ENCODE data around the gene AIFM3.

The AIFM3 gene

DNA sequence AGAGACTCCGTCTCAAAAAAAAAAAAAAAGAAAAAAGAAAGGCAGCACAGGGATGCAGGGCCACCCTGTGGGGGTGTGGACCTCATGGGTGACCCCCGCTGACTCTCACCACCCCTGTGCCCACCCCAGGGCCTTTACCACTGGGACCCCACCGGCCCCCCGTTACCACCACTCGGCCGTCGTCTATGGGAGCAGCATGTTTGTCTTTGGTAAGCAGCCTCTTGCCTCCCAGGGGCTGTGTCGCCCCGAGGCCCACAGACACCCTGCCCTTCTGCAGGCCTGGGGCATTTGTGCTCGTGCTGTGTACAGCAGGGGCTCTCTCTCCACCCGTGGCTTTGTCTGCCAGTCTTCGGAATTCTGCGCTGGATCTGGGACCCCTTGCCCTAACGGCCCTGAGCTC, 20.3 kb downstream of the AIFM3 start:
- H3K27ac Mint-ChIP-seq, result no peak overlapping the region

DNA sequence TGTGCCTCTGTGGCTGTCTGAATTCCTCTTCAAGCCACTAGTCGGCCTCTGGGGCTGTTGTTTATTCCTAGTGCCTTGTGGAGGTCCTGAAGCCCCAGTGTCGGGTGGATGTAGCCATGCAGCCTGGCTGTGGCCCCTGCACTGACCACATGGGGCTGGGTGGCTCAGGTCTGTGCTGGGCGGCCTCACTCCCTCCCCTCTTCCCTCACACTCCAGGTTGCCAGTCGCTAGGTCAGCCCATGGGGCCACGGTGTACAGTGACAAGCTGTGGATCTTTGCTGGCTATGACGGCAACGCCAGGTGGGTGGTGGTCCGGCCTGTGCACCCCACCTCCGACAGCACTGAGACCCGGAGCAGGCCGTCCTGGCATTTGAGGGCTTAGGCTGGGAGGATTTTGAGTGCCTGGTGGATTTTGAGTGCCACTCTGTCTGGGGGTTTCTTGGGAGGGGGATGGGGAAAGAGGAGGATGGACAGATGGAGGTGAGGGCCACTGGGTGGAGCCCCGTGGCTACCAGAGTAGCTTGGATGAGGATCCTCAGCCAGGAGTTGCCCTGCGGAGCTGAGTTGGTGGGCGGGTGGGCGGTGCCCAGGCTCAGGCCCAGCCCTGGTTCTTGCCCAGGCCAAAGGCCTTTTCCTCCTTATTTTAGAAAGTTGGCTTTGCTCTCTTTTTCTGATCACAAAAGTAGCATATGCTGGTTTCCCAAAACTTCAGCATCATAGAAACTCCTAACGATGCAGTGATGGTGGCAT, 21.7 kb downstream of the AIFM3 start:
- DNase-seq, result no peak
- Mint-ChIP-seq H3K4me3 (no peak overlapping the region), H3K27ac (no peak overlapping the region), H3K4me1 (peaks cover 19% of the 10 kb centered on the region), H3K9me3 (no peaks in the 10 kb centered on the region), H3K27me3 (no peaks in the 10 kb centered on the region)
- ATAC-seq, result no peak

More for the DNA sequence above, 20.3 kb downstream of the AIFM3 start:
- H3K4me3 Mint-ChIP-seq, result no peak overlapping the region
- peaks cover 33% of the 10 kb centered on the region for H3K4me1 Mint-ChIP-seq
- H3K9me3 Mint-ChIP-seq, result no peaks in the 10 kb centered on the region
- ATAC-seq, result no peak
- no peak for DNase-seq
- H3K27me3 Mint-ChIP-seq, result no peaks in the 10 kb centered on the region

DNA sequence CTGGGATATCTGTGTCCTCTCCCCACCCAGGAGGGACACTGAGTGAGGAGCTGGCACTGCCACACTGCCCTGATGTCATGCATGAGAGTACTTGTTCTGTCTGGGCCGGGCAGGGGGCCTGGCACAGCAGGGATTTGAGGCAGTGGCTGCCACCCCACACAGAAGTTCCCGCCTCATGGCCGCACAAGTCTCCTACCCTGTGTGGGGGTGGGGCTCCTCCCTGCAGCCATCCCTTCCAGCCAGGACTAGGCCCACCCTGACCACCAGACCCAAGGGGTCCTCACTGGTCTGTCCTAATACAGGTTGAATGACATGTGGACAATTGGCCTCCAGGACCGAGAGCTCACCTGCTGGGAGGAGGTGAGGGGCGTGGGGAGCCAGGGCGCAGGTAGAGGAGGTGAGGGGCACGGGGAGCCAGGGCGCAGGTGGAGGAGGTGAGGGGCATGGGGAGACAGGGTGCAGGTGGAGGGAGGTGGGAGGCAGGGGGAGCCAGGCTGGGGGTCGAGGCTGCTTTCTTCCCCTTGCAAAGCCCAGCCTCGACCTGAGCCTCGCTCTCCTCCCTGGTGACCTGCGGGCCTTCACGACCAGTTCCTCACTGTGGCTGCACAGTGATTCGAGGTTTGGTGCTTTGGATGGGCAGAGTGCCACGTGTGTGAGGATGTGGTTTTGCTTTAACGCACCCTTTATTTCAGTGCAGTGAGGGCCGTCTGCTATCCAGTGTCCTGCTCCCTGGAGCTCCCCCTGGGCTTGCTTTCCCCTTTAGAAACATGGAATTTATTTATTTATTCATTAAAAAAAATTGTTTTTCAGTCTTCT, 22.5 kb downstream of the AIFM3 start:
- no peak overlapping the region for H3K4me3 Mint-ChIP-seq
- peaks cover 14% of the 10 kb centered on the region for H3K4me1 Mint-ChIP-seq
- no peaks in the 10 kb centered on the region for H3K9me3 Mint-ChIP-seq
- H3K27ac Mint-ChIP-seq, result no peak overlapping the region
- no peak for DNase-seq
- no peaks in the 10 kb centered on the region for H3K27me3 Mint-ChIP-seq
- no peak for ATAC-seq

DNA sequence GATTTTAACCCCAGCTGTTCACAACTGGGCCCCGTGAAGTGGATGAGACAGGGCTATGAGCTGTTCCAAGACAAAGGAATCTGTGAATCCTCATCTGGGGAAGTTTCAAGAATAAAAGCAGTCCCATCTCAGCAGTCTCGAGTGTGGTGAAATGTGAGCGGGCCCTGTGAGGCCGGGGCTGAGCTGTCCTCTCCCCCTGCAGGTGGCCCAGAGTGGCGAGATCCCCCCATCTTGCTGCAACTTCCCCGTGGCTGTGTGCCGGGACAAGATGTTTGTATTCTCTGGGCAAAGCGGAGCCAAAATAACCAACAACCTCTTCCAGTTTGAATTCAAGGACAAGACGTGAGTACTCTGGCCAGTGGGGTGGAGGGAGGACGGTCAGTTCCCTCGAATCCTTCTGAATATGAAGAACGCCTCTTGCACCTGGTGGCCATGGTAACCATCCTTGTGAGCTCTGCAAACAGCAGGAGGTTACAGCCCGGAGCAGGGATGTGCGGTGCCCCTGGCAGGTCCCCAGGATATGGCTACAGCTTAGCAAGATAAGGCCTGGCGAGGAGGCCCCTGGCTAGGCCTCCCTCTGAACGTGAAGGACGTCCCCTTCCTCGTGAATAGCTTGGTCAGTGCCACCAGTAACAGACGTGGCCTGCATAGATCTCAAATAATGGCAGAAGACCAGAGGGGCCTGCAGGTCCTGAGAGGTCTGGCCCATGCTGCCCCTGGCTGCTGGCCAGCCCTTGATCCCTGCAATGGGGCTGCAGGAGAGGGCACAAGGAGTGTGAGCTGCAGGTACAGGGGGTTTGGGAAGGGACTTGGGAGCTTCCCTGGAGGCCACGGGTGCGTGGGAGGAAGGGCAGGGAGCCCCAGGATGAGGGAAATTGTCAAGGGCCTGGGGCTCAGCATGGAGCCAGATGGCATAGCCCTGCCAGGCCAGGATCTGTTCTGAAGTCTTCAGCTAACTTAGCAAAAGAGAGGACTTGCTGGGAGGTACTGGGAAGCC, 23.4 kb downstream of the AIFM3 start:
- ATAC-seq (no peak), DNase-seq (no peak)
- peaks cover 14% of the 10 kb centered on the region for H3K4me1 Mint-ChIP-seq
- no peaks in the 10 kb centered on the region for H3K9me3 Mint-ChIP-seq
- H3K27me3 Mint-ChIP-seq, result no peaks in the 10 kb centered on the region
- H3K4me3 Mint-ChIP-seq, result no peak overlapping the region
- H3K27ac Mint-ChIP-seq, result peak overlapping the region in 1 of 2 donors; percentile 57

DNA sequence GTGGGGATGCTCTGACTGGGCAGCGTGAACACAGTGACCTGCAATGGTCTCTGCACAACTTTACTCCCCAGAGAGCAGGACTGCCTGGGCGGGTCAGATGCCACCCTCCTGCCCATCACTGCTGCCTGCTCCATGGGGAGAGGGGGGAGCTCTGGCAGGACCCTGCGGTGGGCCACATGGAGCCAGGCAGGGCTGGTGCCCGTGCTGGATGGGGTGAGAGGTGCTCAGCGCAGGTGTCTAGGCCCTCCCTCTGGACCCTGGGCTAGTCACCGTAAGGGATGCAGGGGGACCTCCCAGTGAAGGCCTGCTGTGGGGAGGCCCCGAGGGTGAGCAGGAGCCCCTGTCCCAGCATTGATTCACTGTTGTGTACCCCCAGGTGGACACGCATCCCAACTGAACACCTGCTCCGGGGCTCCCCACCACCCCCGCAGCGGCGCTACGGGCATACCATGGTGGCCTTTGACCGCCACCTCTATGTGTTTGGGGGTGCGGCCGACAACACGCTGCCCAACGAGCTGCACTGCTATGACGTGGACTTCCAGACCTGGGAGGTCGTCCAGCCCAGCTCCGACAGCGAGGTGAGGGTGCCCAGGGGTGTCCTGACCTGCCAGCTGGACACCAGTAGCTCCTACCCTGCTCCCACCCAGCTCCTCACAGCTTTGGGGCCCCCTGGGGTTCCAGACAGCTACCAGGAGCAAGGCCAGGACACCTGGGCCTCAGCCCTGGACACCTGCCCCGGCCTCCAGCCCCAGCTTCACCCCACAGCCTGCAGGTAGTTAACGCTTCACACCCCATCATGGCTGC, 24.4 kb downstream of the AIFM3 start:
- peak overlapping the region in 1 of 2 donors; percentile 56 for H3K27ac Mint-ChIP-seq
- H3K27me3 Mint-ChIP-seq, result no peaks in the 10 kb centered on the region
- DNase-seq (no peak), ATAC-seq (peak; percentile 13)
- no peak overlapping the region for H3K4me3 Mint-ChIP-seq
- H3K9me3 Mint-ChIP-seq, result no peaks in the 10 kb centered on the region
- H3K4me1 Mint-ChIP-seq, result peaks cover 14% of the 10 kb centered on the region

DNA sequence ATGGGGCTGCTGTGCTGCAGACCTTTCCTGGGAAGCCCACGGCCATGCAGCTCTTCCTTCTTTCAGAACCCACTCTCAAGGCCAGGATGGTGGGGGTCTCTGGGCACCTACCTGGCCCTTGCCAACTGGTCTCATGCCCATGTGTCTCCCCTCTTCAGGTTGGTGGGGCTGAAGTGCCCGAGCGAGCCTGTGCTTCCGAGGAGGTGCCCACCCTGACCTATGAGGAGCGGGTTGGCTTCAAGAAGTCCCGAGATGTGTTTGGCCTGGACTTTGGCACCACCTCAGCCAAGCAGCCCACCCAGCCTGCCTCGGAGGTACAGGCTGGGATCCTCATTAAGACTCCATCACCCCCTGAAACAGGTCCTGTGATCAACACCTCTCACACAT, 25.0 kb downstream of the AIFM3 start:
- peaks cover 14% of the 10 kb centered on the region for H3K4me1 Mint-ChIP-seq

DNA sequence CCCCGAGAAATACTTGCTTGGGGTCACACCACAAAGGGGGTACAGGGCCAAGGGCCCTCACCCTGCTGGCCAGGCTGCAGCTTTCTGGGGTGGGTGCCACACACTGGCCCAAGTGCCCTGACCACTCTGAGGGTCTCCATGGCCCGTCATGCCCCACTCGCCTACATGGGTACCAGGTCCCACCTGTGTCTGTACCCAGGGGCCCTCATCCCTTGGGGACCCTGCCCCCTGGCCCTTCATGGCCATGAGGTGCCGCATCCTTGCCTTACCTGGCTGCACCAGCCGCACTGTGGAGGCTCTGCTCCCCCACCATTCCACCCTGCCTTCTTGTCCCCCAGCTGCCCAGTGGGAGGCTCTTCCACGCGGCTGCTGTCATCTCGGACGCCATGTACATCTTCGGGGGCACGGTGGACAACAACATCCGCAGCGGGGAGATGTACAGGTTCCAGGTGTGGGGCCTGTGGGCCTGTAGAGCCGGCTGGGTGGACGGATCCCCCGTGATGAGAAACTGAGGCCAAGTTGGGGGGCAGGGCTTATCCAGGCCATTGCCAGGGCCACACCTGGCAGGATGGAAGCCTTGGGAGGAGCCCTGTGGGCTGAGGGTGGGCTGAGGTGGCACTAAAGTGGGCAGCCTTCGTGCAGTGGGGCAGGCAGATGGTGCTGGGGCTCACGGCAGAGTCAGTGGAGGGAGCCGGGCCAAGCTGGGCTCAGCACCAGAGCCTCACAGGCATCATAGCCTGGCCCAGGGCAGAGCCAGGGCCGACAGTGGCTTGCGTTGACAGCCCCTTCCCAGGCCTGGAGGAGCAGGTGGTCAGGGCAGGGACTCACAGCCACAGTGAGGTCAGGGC, 25.6 kb downstream of the AIFM3 start:
- Mint-ChIP-seq H3K4me3 (no peak overlapping the region), H3K27me3 (no peaks in the 10 kb centered on the region), H3K27ac (peak overlapping the region in 1 of 2 donors; percentile 55), H3K4me1 (peaks cover 12% of the 10 kb centered on the region), H3K9me3 (no peaks in the 10 kb centered on the region)
- no peak for DNase-seq
- no peak for ATAC-seq

More for the DNA sequence above, 25.0 kb downstream of the AIFM3 start:
- H3K9me3 Mint-ChIP-seq, result no peaks in the 10 kb centered on the region
- ATAC-seq (no peak), DNase-seq (no peak)
- no peaks in the 10 kb centered on the region for H3K27me3 Mint-ChIP-seq
- H3K27ac Mint-ChIP-seq, result peak overlapping the region in 1 of 2 donors; percentile 56
- H3K4me3 Mint-ChIP-seq, result no peak overlapping the region

DNA sequence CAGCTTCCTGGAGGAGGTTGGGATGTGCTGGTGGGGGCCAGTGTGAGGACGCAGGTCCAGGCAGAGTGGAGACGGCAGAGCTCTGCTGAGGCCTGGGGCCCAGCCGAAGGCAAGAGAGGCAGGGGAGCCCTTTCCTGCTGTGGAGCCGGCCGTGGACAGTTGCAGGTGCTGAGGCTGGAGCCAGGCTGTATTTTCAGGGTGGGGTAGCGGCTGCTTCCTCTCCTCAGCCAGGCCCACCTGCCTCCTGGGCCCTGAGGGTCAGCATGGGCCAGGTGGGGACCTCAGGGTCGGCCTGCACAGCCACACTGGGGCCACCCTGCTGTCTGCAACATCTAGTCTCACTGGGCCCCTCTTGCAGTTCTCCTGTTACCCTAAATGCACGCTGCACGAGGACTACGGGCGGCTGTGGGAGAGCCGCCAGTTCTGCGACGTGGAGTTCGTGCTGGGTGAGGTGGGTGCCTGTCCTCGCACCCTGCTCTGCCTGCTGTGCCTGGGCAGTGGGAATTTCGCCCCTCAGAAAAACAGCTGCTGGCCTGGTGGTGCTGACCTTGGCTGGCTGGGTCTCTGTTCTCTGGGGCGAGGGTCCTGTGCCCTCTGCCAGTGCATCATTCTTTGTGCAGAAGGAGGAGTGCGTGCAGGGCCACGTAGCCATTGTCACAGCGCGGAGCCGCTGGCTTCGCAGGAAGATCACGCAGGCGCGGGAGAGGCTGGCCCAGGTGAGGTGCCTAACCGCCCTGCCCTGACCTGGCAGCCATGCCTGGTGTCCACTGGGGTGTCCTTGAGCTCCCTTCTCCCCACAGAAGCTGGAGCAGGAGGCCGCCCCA, 26.5 kb downstream of the AIFM3 start:
- no peak overlapping the region for H3K4me3 Mint-ChIP-seq
- no peaks in the 10 kb centered on the region for H3K9me3 Mint-ChIP-seq
- DNase-seq (no peak), ATAC-seq (no peak)
- peaks cover 17% of the 10 kb centered on the region for H3K4me1 Mint-ChIP-seq
- H3K27me3 Mint-ChIP-seq, result no peaks in the 10 kb centered on the region
- H3K27ac Mint-ChIP-seq, result peak overlapping the region in 1 of 2 donors; percentile 55

DNA sequence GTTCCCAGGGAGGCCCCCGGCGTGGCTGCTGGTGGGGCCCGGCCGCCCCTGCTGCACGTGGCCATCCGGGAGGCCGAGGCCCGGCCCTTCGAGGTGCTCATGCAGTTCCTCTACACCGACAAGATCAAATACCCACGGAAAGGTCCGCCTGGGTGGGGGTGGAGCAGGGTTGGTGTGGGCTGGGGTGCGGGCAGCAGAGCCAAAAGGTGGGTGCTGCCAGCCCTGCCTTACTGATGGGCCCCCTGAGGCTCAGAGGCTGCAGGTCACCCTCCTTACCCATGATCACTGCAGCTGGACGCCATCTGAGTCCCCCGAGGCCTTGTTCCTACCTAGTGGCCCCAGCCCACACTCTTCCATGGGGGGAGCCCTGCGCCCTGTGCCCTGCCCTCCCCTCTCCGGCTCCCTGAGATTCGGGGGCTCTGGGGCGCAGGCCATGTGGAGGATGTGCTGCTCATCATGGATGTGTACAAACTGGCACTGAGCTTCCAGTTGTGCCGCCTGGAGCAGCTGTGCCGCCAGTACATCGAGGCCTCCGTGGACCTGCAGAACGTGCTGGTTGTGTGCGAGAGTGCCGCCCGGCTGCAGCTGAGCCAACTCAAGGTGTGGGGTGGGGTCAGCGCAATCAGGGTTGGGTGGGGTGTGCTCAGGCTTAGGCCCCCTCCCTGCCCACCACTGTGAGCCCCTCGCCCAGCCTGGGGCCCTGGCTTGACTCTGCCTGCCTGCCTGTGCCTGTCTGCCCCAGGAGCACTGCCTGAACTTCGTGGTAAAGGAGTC, 27.3 kb downstream of the AIFM3 start:
- Mint-ChIP-seq H3K4me3 (no peak overlapping the region), H3K4me1 (peaks cover 20% of the 10 kb centered on the region), H3K9me3 (no peaks in the 10 kb centered on the region), H3K27me3 (no peaks in the 10 kb centered on the region), H3K27ac (peak overlapping the region in 1 of 2 donors; percentile 13)
- no peak for ATAC-seq
- no peak for DNase-seq

DNA sequence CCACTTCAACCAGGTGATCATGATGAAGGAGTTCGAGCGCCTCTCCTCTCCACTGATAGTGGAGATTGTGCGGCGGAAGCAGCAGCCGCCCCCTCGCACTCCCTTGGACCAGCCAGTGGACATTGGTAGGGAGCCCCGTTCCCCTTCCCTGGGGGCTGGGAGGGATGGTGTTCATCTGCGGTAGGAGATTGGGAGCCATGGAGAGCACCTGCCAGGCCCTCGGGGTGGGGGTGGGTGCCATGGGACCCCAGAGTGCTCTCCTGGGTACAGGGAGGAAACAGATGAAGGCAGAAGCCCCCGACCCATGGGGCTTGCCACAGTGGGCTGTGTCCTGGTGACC, 27.8 kb downstream of the AIFM3 start:
- no peak overlapping the region for H3K4me3 Mint-ChIP-seq
- no peaks in the 10 kb centered on the region for H3K27me3 Mint-ChIP-seq

DNA sequence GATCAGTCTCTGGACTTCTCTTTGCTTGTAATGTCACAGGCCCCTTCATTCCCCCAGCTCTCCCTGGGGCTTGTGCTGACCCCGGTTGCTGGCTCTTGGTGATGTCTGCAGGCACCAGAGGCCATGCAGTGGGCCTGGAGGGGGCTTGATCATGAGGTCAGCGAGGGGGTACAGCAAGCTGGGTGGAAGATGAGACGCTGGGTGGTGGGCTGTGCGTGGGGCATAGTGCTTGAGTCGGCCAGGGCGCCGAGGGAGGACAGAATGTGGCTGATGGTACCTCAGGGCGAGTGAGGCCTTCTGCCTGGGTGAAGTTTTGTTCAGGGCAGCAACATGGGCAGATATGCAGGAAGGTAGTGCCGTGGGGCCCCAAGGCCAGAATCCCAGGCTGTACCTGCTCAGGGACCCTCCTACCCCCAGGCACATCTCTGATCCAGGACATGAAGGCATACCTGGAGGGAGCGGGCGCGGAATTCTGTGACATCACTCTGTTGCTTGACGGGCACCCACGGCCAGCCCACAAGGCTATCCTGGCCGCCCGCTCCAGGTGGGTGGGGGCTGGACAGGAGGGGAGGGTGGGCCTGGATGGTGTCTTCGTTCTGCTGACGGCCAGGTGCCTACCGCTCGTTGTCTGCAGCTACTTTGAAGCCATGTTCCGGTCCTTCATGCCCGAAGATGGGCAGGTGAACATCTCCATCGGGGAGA, 28.4 kb downstream of the AIFM3 start:
- DNase-seq, result no peak
- H3K4me1 Mint-ChIP-seq, result peaks cover 26% of the 10 kb centered on the region
- H3K9me3 Mint-ChIP-seq, result no peaks in the 10 kb centered on the region
- no peak overlapping the region for H3K4me3 Mint-ChIP-seq
- H3K27ac Mint-ChIP-seq, result no peak overlapping the region
- H3K27me3 Mint-ChIP-seq, result no peaks in the 10 kb centered on the region
- ATAC-seq, result no peak

More for the DNA sequence above, 27.8 kb downstream of the AIFM3 start:
- ATAC-seq (no peak), DNase-seq (no peak)
- H3K27ac Mint-ChIP-seq, result peak overlapping the region in 1 of 2 donors; percentile 13
- H3K9me3 Mint-ChIP-seq, result no peaks in the 10 kb centered on the region
- peaks cover 20% of the 10 kb centered on the region for H3K4me1 Mint-ChIP-seq

DNA sequence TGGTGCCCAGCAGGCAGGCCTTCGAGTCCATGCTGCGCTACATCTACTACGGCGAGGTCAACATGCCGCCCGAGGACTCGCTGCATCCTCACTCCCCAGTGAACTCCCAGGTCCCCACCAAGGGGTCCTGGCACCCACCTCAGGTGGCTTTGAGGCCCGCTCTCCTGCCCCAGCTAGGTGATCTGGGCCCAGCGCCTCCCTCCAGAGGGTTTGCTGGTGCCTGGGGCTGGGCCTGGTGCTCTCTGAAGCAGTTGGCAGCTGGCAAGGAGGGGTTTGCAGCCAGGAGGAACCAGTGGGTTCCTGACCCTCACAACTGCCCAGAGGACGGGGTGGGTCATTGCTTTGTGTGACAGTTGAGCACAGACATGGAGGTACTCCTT, 29.0 kb downstream of the AIFM3 start:
- no peak for ATAC-seq
- no peaks in the 10 kb centered on the region for H3K9me3 Mint-ChIP-seq

More for the DNA sequence above, 29.0 kb downstream of the AIFM3 start:
- Mint-ChIP-seq H3K4me1 (peaks cover 32% of the 10 kb centered on the region), H3K27ac (no peak overlapping the region), H3K27me3 (no peaks in the 10 kb centered on the region), H3K4me3 (no peak overlapping the region)
- no peak for DNase-seq

Measured in stimulated activated naive CD8-positive, alpha-beta T cell treated with anti-CD3 and anti-CD28 coated beads, Interleukin-15, amount 100 ng/mL, for 72 hours (primary cell).